Stimulated activated naive B cell treated with anti-CD40 and anti-IgM and Interleukin-4, amounts not matched to agents 10 μg/mL and 1 μg/mL and 100 μg/mL, for 72 hours (primary cell): Measurements from ENCODE around the gene ZFYVE19.

Experiments
- ATAC-seq, 2 donors: fragments of 150-1000 bp; cut with Tn5 transposase; replicated peaks; 2 replicates each; pipeline ENCODE4 v1.10.0; 2021; ENCODE audit warnings: moderate library complexity in 1 of 2
- DNase-seq: peaks from one replicate; pipeline ENCODE4 v3.0.0; 2021
- H3K27ac Mint-ChIP-seq: one replicate; pipeline ENCODE4 v1.8.0; 2022; ENCODE audit warnings: mild to moderate bottlenecking, mixed read lengths
- H3K27me3 Mint-ChIP-seq, 2 donors: one replicate each; pipeline ENCODE4 v1.8.0; 2022; ENCODE audit warnings: mixed read lengths in 2 of 2
- H3K36me3 Mint-ChIP-seq, 2 donors: one replicate each; pipeline ENCODE4 v1.8.0; 2022; ENCODE audit warnings: mixed read lengths in 2 of 2, mild to moderate bottlenecking in 1 of 2
- H3K4me1 Mint-ChIP-seq, 2 donors: one replicate each; pipeline ENCODE4 v1.8.0; 2022; ENCODE audit warnings: mixed read lengths in 2 of 2, mild to moderate bottlenecking in 1 of 2
- H3K4me3 Mint-ChIP-seq, 2 donors: one replicate each; pipeline ENCODE4 v1.8.0; 2022; ENCODE audit warnings: mild to moderate bottlenecking in 2 of 2, mixed read lengths in 2 of 2, moderate library complexity in 1 of 2
- H3K9me3 Mint-ChIP-seq, 2 donors: one replicate each; pipeline ENCODE4 v1.8.0; 2022; ENCODE audit warnings: mixed read lengths in 2 of 2, mild to moderate bottlenecking in 1 of 2

ZFYVE19 gene

DNA sequence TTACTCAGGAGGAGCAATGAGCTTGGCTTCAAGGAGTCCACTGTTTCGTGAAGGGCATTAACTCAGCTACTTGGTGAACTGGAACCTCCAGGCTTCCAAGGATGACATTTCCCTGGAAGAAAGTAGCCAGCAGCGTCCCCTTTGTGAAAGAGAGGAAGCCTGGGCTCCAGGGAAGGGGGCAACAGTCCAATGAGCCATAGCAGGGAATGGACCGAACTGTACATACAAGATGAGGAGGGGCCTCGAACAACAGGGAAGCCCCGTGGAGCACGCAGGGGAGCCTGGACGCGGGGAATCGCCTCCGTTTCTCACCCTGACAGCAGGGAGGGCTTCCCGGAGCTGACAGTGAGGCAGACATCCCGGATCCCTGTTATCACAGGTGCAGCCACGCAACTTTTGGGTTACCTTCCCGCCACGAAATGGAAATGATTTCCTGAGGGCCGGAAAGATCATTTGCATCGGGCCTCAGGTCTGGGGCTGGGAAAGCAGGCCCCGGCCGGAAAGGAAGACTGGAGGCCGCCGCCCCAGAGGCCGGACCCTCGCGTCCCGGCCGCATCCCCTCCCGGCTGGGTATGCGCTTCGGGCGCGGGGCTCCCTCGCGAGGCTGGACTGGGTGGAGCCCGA is 36.5 kb downstream of the ZFYVE19 start:
- no peak for DNase-seq
- H3K4me3 Mint-ChIP-seq, result peak overlapping the region; percentile 79 to 89
- no peak for ATAC-seq
- peaks cover 27 to 37% of the 10 kb centered on the region in 2 donors for H3K4me1 Mint-ChIP-seq
- no peaks in the 10 kb centered on the region for H3K27me3 Mint-ChIP-seq
- peak overlapping the region; percentile 47 for H3K27ac Mint-ChIP-seq
- H3K36me3 Mint-ChIP-seq, result peaks cover 2 to 3% of the 10 kb centered on the region in 2 donors
- no peaks in the 10 kb centered on the region for H3K9me3 Mint-ChIP-seq

DNA sequence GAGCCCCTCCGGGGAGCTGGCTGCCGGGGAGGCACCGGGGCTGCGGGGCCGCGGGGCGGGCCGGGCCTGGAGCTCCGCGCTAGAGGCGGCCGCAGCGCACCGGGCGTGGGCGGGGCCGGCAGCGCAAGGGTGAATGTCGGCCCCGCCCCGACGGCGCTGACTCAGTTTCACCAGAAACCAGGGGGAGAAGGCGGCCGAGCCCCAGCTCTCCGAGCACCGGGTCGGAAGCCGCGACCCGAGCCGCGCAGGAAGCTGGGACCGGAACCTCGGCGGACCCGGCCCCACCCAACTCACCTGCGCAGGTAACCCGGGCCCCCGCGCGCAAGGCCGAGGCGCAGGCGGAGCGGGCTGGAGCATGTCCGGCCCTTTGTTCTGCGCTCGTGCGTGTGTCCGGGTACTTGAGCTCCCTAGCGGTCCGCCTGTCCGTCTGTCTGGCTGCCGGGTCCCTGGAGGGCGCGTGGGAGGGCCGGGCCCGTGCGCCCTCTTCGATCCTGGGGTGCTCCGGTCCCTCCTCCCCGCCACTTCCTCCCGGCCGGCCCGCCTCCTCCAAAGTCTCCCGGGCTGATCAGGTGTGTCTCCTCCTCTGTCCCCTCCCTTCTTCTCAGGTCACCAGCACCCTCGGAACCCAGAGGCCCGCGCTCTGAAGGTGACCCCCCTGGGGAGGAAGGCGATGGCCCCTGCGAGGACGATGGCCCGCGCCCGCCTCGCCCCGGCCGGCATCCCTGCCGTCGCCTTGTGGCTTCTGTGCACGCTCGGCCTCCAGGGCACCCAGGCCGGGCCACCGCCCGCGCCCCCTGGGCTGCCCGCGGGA is 37.2 kb downstream of the ZFYVE19 start, which contains the start of gene SPINT1:
SPINT1 (plus strand) TSS at position 164 of the 811 bp plus-strand sequence; CDS start at position 671, 507 bp downstream.
- Mint-ChIP-seq H3K27me3 (no peaks in the 10 kb centered on the region), H3K4me3 (peak within 1 kb of the TSS; percentile 89 to 91), H3K4me1 (peaks cover 27 to 37% of the 10 kb centered on the region in 2 donors)

DNA sequence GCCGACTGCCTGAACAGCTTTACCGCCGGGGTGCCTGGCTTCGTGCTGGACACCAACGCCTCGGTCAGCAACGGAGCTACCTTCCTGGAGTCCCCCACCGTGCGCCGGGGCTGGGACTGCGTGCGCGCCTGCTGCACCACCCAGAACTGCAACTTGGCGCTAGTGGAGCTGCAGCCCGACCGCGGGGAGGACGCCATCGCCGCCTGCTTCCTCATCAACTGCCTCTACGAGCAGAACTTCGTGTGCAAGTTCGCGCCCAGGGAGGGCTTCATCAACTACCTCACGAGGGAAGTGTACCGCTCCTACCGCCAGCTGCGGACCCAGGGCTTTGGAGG is 37.8 kb downstream of the ZFYVE19 start:
- peak; percentile 38 for DNase-seq
- peaks cover 2 to 3% of the 10 kb centered on the region in 2 donors for H3K36me3 Mint-ChIP-seq
- no peaks in the 10 kb centered on the region for H3K9me3 Mint-ChIP-seq
- peaks cover 27 to 37% of the 10 kb centered on the region in 2 donors for H3K4me1 Mint-ChIP-seq
- peak overlapping the region; percentile 89 for H3K27ac Mint-ChIP-seq
- no peaks in the 10 kb centered on the region for H3K27me3 Mint-ChIP-seq
- peak; percentile 52 to 59 for ATAC-seq
- peak overlapping the region; percentile 89 to 91 for H3K4me3 Mint-ChIP-seq

More for the DNA sequence above, 37.2 kb downstream of the ZFYVE19 start, which contains the start of gene SPINT1:
- peaks cover 2 to 3% of the 10 kb centered on the region in 2 donors for H3K36me3 Mint-ChIP-seq
- H3K27ac Mint-ChIP-seq, result peak within 1 kb of the TSS; percentile 89
- ATAC-seq (peak; percentile 44 to 61), DNase-seq (peak; percentile 39)
- no peaks in the 10 kb centered on the region for H3K9me3 Mint-ChIP-seq

DNA sequence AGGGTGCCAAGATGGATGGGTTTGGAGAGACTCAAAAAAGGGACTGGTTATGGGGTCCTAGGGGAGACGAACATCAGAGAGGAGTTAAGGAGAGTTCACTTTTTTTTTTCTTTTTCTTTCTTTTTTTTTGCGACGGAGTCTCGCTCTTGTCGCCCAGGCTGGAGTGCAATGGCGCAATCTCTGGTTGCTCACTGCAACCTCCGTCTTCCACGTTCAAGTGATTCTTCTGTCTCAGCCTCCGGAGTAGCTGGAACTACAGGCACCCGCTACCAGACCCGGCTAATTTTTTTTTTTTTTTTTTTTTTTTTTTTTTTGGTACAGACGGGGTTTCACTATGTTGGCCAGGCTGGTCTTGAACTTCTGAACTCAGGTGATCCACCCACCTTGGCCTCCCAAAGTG is 38.1 kb downstream of the ZFYVE19 start:
- Mint-ChIP-seq H3K4me3 (peak overlapping the region; percentile 89 to 91), H3K27me3 (no peaks in the 10 kb centered on the region), H3K36me3 (peaks cover 2 to 3% of the 10 kb centered on the region in 2 donors), H3K9me3 (no peaks in the 10 kb centered on the region), H3K27ac (peak overlapping the region; percentile 89), H3K4me1 (peaks cover 27 to 37% of the 10 kb centered on the region in 2 donors)
- ATAC-seq (no peak), DNase-seq (no peak)

DNA sequence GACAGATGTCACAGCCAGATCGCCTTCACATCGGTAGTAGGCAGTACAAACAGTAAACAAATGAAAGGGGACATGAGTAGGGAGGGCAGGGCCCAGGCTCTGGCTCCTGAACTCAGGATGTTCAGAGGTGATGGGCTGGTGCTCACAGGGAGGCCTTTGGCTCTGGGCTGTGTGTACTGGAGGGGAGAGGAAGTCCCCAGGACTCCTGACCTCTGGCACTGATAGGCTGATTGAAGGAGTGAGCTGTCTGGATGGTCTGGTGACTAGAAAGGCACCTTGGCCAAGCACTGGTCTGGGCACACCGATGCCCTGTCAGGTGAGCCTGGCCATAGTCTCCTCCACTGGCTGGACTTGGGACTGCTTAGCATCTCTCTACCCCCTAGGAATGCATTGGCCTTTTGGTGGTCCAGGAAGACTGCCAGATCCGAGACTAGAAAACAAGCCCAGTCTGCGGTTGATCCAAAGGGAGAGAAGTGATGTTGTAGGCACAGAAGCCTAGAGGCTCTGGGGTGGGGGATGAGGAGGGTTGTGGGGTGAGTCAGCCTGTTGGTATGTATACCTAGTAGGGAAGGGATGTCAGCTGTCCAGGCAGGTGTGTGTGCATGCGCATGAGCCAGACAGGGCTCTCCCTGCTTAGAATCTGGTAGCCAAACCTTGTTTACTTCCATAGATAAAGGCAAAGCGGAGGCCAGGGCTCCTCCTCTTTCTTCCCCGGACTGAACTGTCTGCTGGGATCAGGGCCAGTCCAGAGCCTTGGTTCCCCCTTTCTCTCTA is 38.8 kb downstream of the ZFYVE19 start:
- no peaks in the 10 kb centered on the region for H3K9me3 Mint-ChIP-seq
- DNase-seq (no peak), ATAC-seq (no peak)
- peaks cover 27 to 37% of the 10 kb centered on the region in 2 donors for H3K4me1 Mint-ChIP-seq
- no peaks in the 10 kb centered on the region for H3K27me3 Mint-ChIP-seq
- no peak overlapping the region for H3K27ac Mint-ChIP-seq
- peak overlapping the region in 1 of 2 donors; percentile 89 for H3K4me3 Mint-ChIP-seq
- peaks cover 6 to 8% of the 10 kb centered on the region in 2 donors for H3K36me3 Mint-ChIP-seq

DNA sequence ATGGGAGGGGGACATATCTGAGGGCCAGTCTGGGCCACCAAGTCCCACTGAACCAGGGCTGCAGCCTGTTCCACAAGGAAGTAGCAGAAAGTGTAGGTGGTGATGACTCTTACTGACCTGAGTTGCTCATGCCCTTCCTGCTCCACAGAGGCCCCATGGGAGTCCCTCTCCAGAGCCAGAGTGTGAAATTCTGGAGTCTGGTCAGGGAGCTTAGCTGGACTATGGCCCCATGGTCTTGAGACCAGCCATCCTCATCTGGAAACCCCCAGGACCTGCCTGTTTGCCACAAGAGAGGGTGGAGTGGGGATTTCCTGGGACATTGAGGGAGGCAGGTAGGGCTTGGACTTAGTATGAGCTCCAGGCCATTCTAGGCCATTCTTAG is 39.9 kb downstream of the ZFYVE19 start:
- ATAC-seq (peak; percentile 18 to 22), DNase-seq (no peak)
- Mint-ChIP-seq H3K4me1 (peaks cover 27 to 37% of the 10 kb centered on the region in 2 donors), H3K36me3 (peaks cover 8% of the 10 kb centered on the region in 2 donors), H3K27me3 (no peaks in the 10 kb centered on the region), H3K4me3 (peak overlapping the region; percentile 15 to 51), H3K27ac (peak overlapping the region; percentile 52), H3K9me3 (no peaks in the 10 kb centered on the region)

DNA sequence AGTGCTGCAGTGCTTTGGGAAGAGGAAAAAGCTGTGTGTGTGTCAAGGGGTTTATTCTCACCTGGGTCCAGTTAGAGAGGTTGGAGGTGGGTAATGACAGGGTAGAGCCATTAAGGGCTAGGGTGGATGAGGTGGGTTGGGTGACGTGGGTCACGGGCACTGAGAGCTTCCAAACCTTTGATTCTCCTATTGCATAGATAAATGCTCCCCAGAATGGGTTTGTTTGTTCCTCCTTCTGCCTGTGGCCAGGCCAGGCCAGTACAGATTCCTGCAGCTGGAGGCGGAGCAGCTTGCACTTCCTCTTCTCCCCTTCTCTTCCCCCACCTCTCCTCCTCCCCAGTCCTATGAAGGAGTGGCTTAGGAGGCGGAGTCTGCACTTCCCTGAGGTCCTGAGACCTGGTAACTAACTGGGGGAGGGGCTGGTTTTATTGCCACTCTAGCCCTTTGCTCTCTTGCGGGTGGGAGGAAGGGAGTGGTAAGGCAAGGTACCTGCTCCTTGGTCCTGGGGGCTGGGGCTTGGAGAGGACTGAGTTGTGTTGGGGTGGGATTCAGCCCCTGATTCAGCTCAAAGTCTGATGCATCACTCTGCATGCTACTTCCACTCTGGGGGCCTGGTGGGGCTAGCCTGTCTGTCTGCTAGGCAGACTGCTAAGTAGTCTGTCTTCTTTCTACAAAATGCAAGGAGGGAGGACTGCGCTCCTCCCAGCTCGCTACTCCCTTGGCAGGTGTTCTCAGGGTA is 40.5 kb downstream of the ZFYVE19 start:
- Mint-ChIP-seq H3K4me3 (peak overlapping the region; percentile 15 to 51), H3K36me3 (peaks cover 8% of the 10 kb centered on the region in 2 donors), H3K4me1 (peaks cover 27 to 37% of the 10 kb centered on the region in 2 donors), H3K9me3 (no peaks in the 10 kb centered on the region), H3K27ac (peak overlapping the region; percentile 70), H3K27me3 (no peaks in the 10 kb centered on the region)
- DNase-seq (peak; percentile 41), ATAC-seq (peak; percentile 76 to 78)

DNA sequence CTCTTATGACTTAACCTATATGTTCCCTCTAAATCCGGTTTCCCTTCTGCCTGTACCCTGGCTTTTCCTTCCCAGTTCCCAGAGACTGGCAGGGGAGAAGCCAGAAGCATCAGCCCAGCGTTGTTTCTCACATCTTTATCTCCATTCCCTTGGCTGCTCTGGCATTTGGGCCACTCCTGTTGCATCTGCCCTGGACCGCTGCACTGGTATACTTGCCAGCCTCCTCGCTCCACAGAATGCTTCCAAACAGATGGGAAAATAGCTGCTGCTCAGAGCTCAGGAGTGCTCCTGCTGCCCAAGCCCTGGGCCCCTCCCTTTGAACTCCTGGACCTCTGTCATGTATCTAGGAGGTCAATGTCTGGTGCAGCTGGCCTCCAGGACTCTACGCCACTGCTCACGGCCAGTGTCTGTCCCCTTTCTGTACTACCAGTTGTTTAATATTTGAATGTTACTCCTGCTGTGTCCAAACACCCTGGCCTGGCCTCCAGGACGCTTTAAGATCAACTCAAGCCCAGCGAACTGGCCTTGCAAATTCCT is 43.8 kb downstream of the ZFYVE19 start:
- ATAC-seq (no peak), DNase-seq (no peak)
- H3K36me3 Mint-ChIP-seq, result peaks cover 5 to 9% of the 10 kb centered on the region in 2 donors
- no peaks in the 10 kb centered on the region for H3K27me3 Mint-ChIP-seq
- no peak overlapping the region for H3K4me3 Mint-ChIP-seq
- H3K27ac Mint-ChIP-seq, result no peak overlapping the region
- peaks cover 23 to 26% of the 10 kb centered on the region in 2 donors for H3K4me1 Mint-ChIP-seq
- no peaks in the 10 kb centered on the region for H3K9me3 Mint-ChIP-seq

DNA sequence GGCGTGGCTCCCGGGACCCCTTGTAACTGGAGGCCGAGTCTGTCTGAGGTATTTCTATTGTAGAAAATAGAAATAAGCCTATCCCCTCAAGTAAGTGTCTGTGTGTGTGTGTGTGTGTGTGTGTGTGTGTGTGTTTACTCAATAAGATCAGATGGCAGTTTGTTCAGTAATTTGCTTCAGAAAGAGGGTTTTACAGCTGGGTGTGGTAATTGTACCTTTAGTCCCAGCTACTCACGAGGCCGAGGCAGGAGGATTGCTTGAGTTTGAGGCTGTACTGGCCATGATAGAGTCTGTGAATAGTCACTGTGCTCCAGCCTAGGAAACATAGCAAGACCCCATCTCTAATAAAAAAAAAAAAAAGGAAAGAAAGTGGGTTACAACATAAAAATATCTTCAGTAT is 45.6 kb downstream of the ZFYVE19 start:
- peaks cover 9 to 13% of the 10 kb centered on the region in 2 donors for H3K4me1 Mint-ChIP-seq
- H3K4me3 Mint-ChIP-seq, result no peak overlapping the region
- DNase-seq (no peak), ATAC-seq (no peak)
- peaks cover 10 to 15% of the 10 kb centered on the region in 2 donors for H3K36me3 Mint-ChIP-seq
- no peaks in the 10 kb centered on the region for H3K27me3 Mint-ChIP-seq
- no peak overlapping the region for H3K27ac Mint-ChIP-seq
- H3K9me3 Mint-ChIP-seq, result no peaks in the 10 kb centered on the region

DNA sequence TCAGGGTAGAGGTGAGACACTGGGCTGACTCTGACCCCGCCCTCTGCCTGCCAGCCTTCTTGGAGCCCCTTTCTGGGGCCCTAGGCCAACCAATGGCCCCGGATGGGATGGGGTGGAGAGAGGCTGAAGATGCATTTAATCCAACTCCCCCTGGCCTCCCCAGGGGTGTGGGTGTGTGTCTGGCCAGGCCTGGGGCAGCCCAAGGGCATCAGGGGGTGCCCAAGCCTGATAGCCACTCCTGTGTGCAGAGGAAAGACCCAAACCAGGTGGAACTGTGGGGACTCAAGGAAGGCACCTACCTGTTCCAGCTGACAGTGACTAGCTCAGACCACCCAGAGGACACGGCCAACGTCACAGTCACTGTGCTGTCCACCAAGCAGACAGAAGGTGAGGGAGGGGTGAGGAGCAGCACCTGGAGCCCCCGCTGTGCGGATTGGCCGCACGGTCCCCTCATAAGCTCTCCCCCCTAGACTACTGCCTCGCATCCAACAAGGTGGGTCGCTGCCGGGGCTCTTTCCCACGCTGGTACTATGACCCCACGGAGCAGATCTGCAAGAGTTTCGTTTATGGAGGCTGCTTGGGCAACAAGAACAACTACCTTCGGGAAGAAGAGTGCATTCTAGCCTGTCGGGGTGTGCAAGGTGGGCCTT is 46.5 kb downstream of the ZFYVE19 start:
- no peak for ATAC-seq
- H3K4me3 Mint-ChIP-seq, result no peak overlapping the region
- peaks cover 10 to 15% of the 10 kb centered on the region in 2 donors for H3K36me3 Mint-ChIP-seq
- no peaks in the 10 kb centered on the region for H3K9me3 Mint-ChIP-seq
- peaks cover 3 to 12% of the 10 kb centered on the region in 2 donors for H3K4me1 Mint-ChIP-seq
- no peak for DNase-seq
- no peaks in the 10 kb centered on the region for H3K27me3 Mint-ChIP-seq
- no peak overlapping the region for H3K27ac Mint-ChIP-seq

DNA sequence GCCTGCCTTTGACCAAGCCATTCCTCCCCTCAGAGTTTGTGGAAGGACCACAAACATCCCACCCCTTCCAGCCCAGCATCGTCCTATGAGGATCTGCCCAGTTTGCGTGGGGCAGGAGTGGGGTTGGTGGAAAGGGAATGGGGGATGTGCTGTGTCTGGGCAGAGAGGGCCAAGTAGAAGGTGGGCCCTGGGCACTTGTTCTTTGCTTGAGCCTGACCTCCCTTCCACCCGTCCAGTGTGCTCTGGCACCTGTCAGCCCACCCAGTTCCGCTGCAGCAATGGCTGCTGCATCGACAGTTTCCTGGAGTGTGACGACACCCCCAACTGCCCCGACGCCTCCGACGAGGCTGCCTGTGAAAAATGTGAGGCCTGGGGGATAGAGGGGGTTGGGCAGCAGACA is 47.3 kb downstream of the ZFYVE19 start:
- DNase-seq, result no peak
- peaks cover 13 to 15% of the 10 kb centered on the region in 2 donors for H3K36me3 Mint-ChIP-seq
- no peak for ATAC-seq
- H3K9me3 Mint-ChIP-seq, result no peaks in the 10 kb centered on the region
- H3K27me3 Mint-ChIP-seq, result no peaks in the 10 kb centered on the region
- no peak overlapping the region for H3K27ac Mint-ChIP-seq
- H3K4me3 Mint-ChIP-seq, result no peak overlapping the region
- peaks cover 7 to 15% of the 10 kb centered on the region in 2 donors for H3K4me1 Mint-ChIP-seq

DNA sequence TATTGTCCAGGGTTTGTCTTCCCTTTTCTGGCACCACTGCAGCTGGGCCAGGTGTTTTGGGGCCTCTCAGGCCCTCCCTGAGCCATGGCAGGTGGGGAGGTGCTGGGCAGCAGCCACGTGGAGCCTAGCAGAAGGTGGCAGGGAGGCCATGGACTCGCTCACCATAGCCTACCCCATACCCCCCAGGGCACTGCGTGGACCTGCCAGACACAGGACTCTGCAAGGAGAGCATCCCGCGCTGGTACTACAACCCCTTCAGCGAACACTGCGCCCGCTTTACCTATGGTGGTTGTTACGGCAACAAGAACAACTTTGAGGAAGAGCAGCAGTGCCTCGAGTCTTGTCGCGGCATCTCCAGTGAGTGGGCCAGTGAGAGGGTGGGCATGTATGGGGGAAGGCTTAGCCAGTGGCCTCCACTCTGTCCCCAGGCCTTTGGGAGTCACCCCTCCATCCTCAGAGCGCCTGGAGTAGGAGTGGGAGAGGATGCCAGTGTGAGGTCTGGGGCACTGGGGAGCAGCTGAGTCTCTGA is 48.9 kb downstream of the ZFYVE19 start:
- no peaks in the 10 kb centered on the region for H3K27me3 Mint-ChIP-seq
- H3K36me3 Mint-ChIP-seq, result peaks cover 8 to 11% of the 10 kb centered on the region in 2 donors
- peaks cover 12 to 18% of the 10 kb centered on the region in 2 donors for H3K4me1 Mint-ChIP-seq
- peak overlapping the region; percentile 3 for H3K27ac Mint-ChIP-seq
- no peak for ATAC-seq
- no peak overlapping the region for H3K4me3 Mint-ChIP-seq
- no peaks in the 10 kb centered on the region for H3K9me3 Mint-ChIP-seq
- DNase-seq, result no peak

DNA sequence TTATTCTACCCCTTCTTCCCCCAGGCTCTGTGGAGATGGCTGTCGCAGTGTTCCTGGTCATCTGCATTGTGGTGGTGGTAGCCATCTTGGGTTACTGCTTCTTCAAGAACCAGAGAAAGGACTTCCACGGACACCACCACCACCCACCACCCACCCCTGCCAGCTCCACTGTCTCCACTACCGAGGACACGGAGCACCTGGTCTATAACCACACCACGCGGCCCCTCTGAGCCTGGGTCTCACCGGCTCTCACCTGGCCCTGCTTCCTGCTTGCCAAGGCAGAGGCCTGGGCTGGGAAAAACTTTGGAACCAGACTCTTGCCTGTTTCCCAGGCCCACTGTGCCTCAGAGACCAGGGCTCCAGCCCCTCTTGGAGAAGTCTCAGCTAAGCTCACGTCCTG is 49.9 kb downstream of the ZFYVE19 start:
- no peaks in the 10 kb centered on the region for H3K9me3 Mint-ChIP-seq
- no peak overlapping the region for H3K27ac Mint-ChIP-seq
- no peak for DNase-seq

More for the DNA sequence above, 49.9 kb downstream of the ZFYVE19 start:
- peaks cover 8 to 9% of the 10 kb centered on the region in 2 donors for H3K36me3 Mint-ChIP-seq
- H3K4me1 Mint-ChIP-seq, result peaks cover 12 to 18% of the 10 kb centered on the region in 2 donors
- no peaks in the 10 kb centered on the region for H3K27me3 Mint-ChIP-seq
- ATAC-seq, result no peak
- H3K4me3 Mint-ChIP-seq, result no peak overlapping the region
